ENCODE data around the gene GMPR. TPM values are rescaled to one million over a fixed set of nuclear protein-coding genes. Genes with fewer than 3 reads are reported as not detected.

Gene GMPR
- total RNA-seq, 1 donor from 2014 or later: 126 TPM

DNA sequence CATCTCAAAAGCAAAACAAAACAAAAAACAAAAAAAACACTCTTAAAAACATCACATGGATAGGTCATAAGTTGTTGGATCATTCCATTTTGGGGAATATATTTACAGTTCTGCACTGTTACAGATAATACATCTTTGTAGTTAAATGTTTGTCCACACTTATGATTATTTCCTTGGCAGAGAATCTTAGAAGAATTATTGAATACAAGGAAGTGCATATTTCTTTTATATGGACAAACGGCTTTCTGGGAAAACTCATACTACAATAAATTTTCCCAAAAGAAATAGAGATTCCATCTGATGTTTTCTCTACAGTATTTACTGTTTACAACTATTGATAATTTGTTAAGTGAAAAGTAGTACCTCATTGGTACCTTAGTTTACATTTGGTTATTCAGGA, 33.8 kb downstream of the GMPR start:
- TF ChIP-seq, protein P1, sequence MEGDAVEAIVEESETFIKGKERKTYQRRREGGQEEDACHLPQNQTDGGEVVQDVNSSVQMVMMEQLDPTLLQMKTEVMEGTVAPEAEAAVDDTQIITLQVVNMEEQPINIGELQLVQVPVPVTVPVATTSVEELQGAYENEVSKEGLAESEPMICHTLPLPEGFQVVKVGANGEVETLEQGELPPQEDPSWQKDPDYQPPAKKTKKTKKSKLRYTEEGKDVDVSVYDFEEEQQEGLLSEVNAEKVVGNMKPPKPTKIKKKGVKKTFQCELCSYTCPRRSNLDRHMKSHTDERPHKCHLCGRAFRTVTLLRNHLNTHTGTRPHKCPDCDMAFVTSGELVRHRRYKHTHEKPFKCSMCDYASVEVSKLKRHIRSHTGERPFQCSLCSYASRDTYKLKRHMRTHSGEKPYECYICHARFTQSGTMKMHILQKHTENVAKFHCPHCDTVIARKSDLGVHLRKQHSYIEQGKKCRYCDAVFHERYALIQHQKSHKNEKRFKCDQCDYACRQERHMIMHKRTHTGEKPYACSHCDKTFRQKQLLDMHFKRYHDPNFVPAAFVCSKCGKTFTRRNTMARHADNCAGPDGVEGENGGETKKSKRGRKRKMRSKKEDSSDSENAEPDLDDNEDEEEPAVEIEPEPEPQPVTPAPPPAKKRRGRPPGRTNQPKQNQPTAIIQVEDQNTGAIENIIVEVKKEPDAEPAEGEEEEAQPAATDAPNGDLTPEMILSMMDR (IDR thresholded peaks at IDR 0.05; ENCODE audit: borderline replicate concordance): no peak
- peaks cover 18% of the 10 kb centered on the region for H3K36me3 ChIP-seq
- no peaks in the 10 kb centered on the region for H3K9me3 ChIP-seq (replicated peaks)
- H3K27me3 ChIP-seq (ENCODE audit: low read depth): no peaks in the 10 kb centered on the region
- intact Hi-C loops (cut with micrococcal nuclease): no loop called here
- no peak for DNase-seq
- no peak overlapping the region for H3K27ac ChIP-seq (replicated peaks)
- H3K4me3 ChIP-seq: no peak overlapping the region
- H3K4me1 ChIP-seq: peaks cover 18% of the 10 kb centered on the region

DNA sequence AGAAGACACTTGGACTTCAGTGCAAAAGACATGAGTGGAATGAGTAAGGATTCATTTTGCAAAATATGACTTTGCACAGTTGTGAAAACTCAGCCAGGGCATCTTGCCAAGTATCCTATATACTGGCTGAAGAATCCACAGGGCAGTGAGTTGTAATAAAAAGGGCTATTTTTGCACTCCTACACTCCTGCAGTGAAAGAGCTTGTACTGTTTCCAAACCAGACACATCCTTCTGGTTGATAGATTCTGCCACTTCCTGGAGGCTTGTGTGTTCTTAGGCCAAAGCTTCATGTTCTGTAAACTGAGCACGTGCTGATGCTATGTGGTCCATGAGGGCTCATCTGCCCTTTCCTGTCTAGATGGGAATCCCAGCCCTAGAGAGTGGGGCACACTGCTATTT, 34.9 kb downstream of the GMPR start:
- Histone ChIP-seq H3K27me3 (ENCODE audit: low read depth) (no peaks in the 10 kb centered on the region), H3K36me3 (peaks cover 18% of the 10 kb centered on the region), H3K4me3 (no peak overlapping the region), H3K4me1 (peaks cover 28% of the 10 kb centered on the region), H3K27ac (replicated peaks) (no peak overlapping the region), H3K9me3 (replicated peaks) (no peaks in the 10 kb centered on the region)
- no peak for DNase-seq
- intact Hi-C loops (cut with micrococcal nuclease): no loop called here
- TF ChIP-seq, protein P1 (IDR thresholded peaks at IDR 0.05; ENCODE audit: borderline replicate concordance): no peak

DNA sequence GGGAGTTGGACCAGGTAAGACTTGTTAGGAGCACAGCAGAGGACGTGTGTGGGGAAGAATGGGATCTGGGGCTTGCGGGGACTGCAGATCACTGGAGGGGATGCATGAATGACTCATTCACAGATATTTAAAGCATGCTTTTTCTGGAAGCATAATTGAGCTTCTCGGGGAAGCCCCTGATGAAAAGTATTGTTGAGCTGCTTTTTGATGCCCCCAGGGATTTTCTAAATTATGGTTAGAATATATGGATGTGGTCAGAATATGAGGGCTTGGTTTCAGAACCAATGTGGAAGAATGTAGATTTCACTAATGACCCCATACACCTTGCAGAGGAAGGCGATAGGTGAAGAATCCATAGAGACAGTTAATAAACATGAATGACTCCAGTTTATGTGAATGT, 36.1 kb downstream of the GMPR start:
- no peaks in the 10 kb centered on the region for H3K27me3 ChIP-seq (ENCODE audit: low read depth)
- intact Hi-C loops (cut with micrococcal nuclease): no loop called here

DNA sequence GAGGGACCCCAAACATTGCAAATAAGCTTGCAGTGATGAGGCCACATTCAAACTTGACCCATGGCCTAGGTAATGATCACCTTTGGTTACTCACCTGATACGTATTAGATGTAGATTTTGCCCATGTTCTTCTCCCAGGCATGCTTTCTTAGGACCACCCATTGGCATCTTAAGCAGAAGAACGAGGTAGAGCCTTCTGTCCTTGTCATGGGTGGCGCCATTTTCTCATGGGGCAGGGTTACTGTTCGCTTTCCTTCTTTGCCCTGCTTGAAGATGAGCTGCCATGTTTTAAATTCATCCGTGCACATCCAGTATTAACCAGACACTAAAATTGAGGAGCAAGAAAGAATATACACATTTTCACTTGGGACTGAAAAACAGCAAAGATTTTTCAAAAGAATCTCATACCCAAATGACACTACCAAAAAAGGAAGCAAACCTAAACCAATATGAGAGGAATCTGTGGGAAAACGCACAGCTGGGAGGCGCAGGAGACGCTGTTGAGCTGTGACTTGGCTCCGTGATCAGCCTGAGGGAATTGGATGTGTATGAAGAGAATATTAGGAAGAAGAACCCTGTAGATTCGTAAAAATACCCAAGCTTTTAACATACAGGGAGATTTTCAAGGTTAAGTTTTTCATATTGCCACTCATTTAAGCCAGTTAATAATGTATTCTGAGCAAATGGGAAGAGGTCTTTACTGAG, 36.6 kb downstream of the GMPR start:
- H3K36me3 ChIP-seq: peaks cover 29% of the 10 kb centered on the region
- H3K4me1 ChIP-seq: peaks cover 31% of the 10 kb centered on the region
- H3K4me3 ChIP-seq: no peak overlapping the region
- no peak for DNase-seq
- intact Hi-C loops (cut with micrococcal nuclease): no loop called here
- no peak overlapping the region for H3K27ac ChIP-seq (replicated peaks)
- H3K9me3 ChIP-seq (replicated peaks): no peaks in the 10 kb centered on the region
- TF ChIP-seq, protein P1 (IDR thresholded peaks at IDR 0.05; ENCODE audit: borderline replicate concordance): no peak
- no peaks in the 10 kb centered on the region for H3K27me3 ChIP-seq (ENCODE audit: low read depth)

More for the DNA sequence above, 36.1 kb downstream of the GMPR start:
- DNase-seq: no peak
- Histone ChIP-seq H3K4me3 (no peak overlapping the region), H3K4me1 (peaks cover 31% of the 10 kb centered on the region), H3K9me3 (replicated peaks) (no peaks in the 10 kb centered on the region), H3K36me3 (peaks cover 27% of the 10 kb centered on the region), H3K27ac (replicated peaks) (no peak overlapping the region)
- TF ChIP-seq, protein P1 (IDR thresholded peaks at IDR 0.05; ENCODE audit: borderline replicate concordance): no peak

DNA sequence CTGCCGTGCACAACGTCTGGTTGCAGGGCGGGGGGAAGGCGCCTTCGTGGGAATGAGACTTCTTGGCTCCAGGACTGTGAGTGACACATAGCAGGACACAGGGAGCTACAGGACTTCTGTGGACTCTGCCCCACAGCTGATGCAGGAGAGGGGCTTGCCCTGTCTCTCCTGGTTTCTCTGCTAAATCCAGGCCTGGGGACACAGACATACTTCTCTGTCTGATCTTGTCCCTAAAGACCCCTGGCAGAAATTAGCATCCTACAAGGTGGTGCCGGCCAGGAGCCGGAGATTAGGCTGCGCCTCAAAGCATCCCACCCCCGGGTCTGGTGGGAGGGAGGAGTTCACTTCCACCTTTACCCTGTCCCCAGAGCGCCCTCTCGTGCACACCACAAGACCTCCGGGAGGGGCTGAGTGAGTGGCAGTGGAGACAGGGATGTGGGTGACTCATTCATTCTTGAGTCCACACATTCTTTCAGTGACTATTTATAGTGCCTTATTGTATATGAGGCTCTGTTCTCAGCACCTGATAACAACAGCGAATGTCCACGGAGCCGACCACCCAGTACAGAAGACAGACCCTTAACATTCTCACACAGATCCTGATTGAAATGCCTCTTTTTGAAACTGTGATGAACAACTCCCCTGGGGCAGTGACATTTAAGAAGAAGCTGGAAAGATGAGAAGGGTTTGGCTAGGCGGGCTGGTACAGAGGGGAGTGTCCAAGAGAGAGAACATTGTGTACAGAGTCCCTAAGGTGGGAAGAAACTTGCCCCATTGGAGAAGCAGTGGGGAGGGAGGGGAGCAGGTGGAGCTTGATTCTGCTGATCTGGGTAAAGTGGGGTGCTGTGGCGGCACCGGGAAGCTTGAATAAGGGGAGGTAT, 39.0 kb downstream of the GMPR start:
- intact Hi-C loops (cut with micrococcal nuclease): no loop called here
- Histone ChIP-seq H3K36me3 (peaks cover 40% of the 10 kb centered on the region), H3K27me3 (ENCODE audit: low read depth) (no peaks in the 10 kb centered on the region), H3K27ac (replicated peaks) (peak overlapping the region; percentile 85), H3K4me3 (peak overlapping the region; percentile 36), H3K9me3 (replicated peaks) (no peaks in the 10 kb centered on the region), H3K4me1 (peaks cover 31% of the 10 kb centered on the region)
- TF ChIP-seq, protein P1 (IDR thresholded peaks at IDR 0.05; ENCODE audit: borderline replicate concordance): peak; percentile 50
- peak; percentile 69 for DNase-seq

All from left ventricle myocardium inferior (tissue), 1 donor.